Lower leg skin (tissue), 3 donors: ENCODE results near the gene RCBTB2.

Experiments
- POLR2A ChIP-seq, 2 donors: fragments of 450-650 bp; IDR thresholded peaks; one replicate each; pipeline ENCODE4 v1.6.1; 2016 to 2017; ENCODE audit warnings: antibody characterized with exemption in 2 of 2, mild to moderate bottlenecking in 1 of 2, moderate library complexity in 1 of 2
- TF ChIP-seq, protein P1 (sequence below), 3 donors: fragments of 450-650 bp; IDR thresholded peaks; one replicate each; pipeline ENCODE4 v1.5.1; 2016; ENCODE audit warnings: antibody characterized with exemption in 3 of 3, mild to moderate bottlenecking in 3 of 3, moderate library complexity in 2 of 3

DNA sequence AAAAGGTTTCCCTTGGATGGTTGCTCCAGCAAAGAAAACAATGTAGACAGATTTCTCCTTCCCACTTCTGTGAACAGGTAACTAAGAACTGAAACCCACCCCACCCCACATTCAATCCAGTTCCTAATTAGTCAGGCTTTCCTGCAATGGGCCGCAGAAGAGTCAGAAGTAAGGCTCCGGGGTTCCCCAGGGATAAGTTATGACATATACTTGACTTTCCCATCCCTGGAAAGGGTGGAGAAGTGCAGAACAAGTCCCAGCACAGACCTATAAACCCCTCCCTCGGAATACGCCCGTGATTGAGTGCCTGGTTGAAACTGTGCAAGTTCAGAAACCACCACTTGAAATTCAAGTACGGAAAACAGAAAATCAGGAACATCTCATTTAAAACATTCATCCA lies 24.9 kb downstream of the RCBTB2 start:
- TF ChIP-seq, protein P1, sequence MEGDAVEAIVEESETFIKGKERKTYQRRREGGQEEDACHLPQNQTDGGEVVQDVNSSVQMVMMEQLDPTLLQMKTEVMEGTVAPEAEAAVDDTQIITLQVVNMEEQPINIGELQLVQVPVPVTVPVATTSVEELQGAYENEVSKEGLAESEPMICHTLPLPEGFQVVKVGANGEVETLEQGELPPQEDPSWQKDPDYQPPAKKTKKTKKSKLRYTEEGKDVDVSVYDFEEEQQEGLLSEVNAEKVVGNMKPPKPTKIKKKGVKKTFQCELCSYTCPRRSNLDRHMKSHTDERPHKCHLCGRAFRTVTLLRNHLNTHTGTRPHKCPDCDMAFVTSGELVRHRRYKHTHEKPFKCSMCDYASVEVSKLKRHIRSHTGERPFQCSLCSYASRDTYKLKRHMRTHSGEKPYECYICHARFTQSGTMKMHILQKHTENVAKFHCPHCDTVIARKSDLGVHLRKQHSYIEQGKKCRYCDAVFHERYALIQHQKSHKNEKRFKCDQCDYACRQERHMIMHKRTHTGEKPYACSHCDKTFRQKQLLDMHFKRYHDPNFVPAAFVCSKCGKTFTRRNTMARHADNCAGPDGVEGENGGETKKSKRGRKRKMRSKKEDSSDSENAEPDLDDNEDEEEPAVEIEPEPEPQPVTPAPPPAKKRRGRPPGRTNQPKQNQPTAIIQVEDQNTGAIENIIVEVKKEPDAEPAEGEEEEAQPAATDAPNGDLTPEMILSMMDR (IDR thresholded peaks at IDR 0.05), result no peak
- TF ChIP-seq POLR2A (IDR thresholded peaks at IDR 0.05), result no peak
